HEK293 (cell line): ENCODE results near the gene PIBF1.

ENCODE experiments used
- SP7 ChIP-seq: fragments of 450-650 bp; formaldehyde crosslinking; IDR thresholded peaks from 2 replicates; pipeline ENCODE4 v1.5.1; 2016; ENCODE audit warnings: missing biosample characterization, missing genetic modification characterization
- ZFP3 ChIP-seq: fragments of 450-650 bp; formaldehyde crosslinking; IDR thresholded peaks from 2 replicates; pipeline ENCODE4 v1.5.1; 2016; ENCODE audit warnings: low read depth, missing biosample characterization, missing genetic modification characterization
- ZNF114 ChIP-seq: fragments of 450-650 bp; formaldehyde crosslinking; IDR thresholded peaks from 2 replicates; pipeline ENCODE4 v1.5.0; 2017; ENCODE audit warnings: missing biosample characterization, missing genetic modification characterization
- ZNF146 ChIP-seq: fragments of 450-650 bp; formaldehyde crosslinking; IDR thresholded peaks from 2 replicates; pipeline ENCODE4 v1.5.1; 2016; ENCODE audit warnings: missing biosample characterization, missing genetic modification characterization
- ZNF221 ChIP-seq: fragments of 450-650 bp; formaldehyde crosslinking; IDR thresholded peaks from 2 replicates; pipeline ENCODE4 v1.5.1; 2017; ENCODE audit warnings: missing biosample characterization, missing genetic modification characterization, borderline replicate concordance
- ZNF394 ChIP-seq: fragments of 450-650 bp; formaldehyde crosslinking; IDR thresholded peaks from 2 replicates; pipeline ENCODE4 v1.5.1; 2016; ENCODE audit warnings: missing biosample characterization, missing genetic modification characterization, mild to moderate bottlenecking, moderate library complexity, borderline replicate concordance
- ZNF654 ChIP-seq: fragments of 450-650 bp; formaldehyde crosslinking; IDR thresholded peaks from 2 replicates; pipeline ENCODE4 v1.5.1; 2016; ENCODE audit warnings: low read depth, missing biosample characterization, missing genetic modification characterization
- ZNF785 ChIP-seq: fragments of 450-650 bp; formaldehyde crosslinking; IDR thresholded peaks from 2 replicates; pipeline ENCODE4 v1.5.1; 2016; ENCODE audit warnings: missing biosample characterization, missing genetic modification characterization
- TF ChIP-seq, protein P1 (sequence below): fragments of 450-650 bp; formaldehyde crosslinking; IDR thresholded peaks from 2 replicates; pipeline ENCODE4 v1.5.1; 2016; ENCODE audit warnings: missing biosample characterization, missing genetic modification characterization

DNA sequence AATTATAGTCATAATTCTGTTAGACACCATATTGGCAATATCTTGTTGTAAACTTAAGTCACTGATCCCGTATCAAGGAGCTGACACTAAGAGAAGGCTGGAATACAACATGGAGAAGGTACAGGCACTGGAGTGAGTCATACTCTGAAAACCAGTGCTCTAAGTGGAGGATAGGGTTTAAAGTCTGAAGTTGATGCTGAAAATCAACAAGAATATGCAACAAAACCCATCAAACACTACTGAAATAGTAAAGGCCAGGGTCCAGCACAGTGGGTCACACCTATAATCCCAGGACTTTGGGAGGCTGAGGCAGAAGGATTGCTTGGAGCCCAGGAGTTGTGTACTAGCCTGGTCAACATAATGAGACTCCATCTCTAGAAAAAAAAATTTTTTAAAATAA, 203.7 kb downstream of the PIBF1 start:
- TF ChIP-seq, protein P1, sequence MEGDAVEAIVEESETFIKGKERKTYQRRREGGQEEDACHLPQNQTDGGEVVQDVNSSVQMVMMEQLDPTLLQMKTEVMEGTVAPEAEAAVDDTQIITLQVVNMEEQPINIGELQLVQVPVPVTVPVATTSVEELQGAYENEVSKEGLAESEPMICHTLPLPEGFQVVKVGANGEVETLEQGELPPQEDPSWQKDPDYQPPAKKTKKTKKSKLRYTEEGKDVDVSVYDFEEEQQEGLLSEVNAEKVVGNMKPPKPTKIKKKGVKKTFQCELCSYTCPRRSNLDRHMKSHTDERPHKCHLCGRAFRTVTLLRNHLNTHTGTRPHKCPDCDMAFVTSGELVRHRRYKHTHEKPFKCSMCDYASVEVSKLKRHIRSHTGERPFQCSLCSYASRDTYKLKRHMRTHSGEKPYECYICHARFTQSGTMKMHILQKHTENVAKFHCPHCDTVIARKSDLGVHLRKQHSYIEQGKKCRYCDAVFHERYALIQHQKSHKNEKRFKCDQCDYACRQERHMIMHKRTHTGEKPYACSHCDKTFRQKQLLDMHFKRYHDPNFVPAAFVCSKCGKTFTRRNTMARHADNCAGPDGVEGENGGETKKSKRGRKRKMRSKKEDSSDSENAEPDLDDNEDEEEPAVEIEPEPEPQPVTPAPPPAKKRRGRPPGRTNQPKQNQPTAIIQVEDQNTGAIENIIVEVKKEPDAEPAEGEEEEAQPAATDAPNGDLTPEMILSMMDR, result no peak
- no peak for TF ChIP-seq ZNF394 (tag by site-specific recombination)
- no peak for TF ChIP-seq ZNF146 (tag by site-specific recombination)
- no peak for TF ChIP-seq ZNF221 (tag by site-specific recombination)
- TF ChIP-seq ZNF785, result no peak
- no peak for TF ChIP-seq ZNF114 (tag by site-specific recombination)
- no peak for TF ChIP-seq ZNF654
- no peak for TF ChIP-seq ZFP3
- TF ChIP-seq SP7 (tag by site-specific recombination), result no peak
